Sigmoid colon (tissue), 4 donors: ENCODE data around the gene PNRC1.

Experiments used
- POLR2A ChIP-seq, 2 donors: fragments of 450-650 bp; IDR thresholded peaks; one replicate each; pipeline ENCODE4 v1.6.1; 2016; ENCODE audit warnings: antibody characterized with exemption in 2 of 2, mild to moderate bottlenecking in 2 of 2, moderate library complexity in 2 of 2
- POLR2AphosphoS5 ChIP-seq, 4 donors: sonication (generic); formaldehyde crosslinking; IDR thresholded peaks; one replicate each; pipeline ENCODE4 v1.6.1; 2017; ENCODE audit warnings: antibody characterized with exemption in 4 of 4
- TF ChIP-seq, protein P1 (sequence below), 4 experiments: fragments of 450-650 bp in 3 of 4; fragments of 200-600 bp in 1 of 4; IDR thresholded peaks; one replicate each; pipeline ENCODE4 v1.5.1; 2016 to 2019; ENCODE audit warnings: antibody characterized with exemption in 4 of 4, mild to moderate bottlenecking in 3 of 4, moderate library complexity in 2 of 4

DNA sequence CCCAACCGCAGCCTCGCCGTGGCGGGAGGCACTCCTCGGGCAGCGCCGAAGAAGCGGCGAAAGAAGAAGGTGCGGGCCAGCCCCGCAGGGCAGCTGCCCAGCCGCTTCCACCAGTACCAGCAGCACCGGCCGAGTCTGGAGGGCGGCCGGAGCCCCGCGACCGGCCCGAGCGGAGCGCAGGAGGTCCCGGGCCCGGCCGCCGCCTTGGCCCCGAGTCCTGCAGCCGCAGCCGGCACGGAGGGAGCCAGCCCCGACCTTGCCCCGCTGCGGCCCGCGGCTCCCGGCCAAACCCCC is 525 bp downstream of the PNRC1 start:
- TF ChIP-seq POLR2A (IDR thresholded peaks at IDR 0.05): no peak
- no peak for TF ChIP-seq POLR2AphosphoS5 (IDR thresholded peaks at IDR 0.05)
- TF ChIP-seq, protein P1, sequence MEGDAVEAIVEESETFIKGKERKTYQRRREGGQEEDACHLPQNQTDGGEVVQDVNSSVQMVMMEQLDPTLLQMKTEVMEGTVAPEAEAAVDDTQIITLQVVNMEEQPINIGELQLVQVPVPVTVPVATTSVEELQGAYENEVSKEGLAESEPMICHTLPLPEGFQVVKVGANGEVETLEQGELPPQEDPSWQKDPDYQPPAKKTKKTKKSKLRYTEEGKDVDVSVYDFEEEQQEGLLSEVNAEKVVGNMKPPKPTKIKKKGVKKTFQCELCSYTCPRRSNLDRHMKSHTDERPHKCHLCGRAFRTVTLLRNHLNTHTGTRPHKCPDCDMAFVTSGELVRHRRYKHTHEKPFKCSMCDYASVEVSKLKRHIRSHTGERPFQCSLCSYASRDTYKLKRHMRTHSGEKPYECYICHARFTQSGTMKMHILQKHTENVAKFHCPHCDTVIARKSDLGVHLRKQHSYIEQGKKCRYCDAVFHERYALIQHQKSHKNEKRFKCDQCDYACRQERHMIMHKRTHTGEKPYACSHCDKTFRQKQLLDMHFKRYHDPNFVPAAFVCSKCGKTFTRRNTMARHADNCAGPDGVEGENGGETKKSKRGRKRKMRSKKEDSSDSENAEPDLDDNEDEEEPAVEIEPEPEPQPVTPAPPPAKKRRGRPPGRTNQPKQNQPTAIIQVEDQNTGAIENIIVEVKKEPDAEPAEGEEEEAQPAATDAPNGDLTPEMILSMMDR (IDR thresholded peaks at IDR 0.05): no peak
